ENCODE measurements around the gene GUK1. TPM values are rescaled to one million over a fixed set of nuclear protein-coding genes. Genes with fewer than 3 reads are reported as not detected.

Gene GUK1
- total and polyA plus RNA-seq, 2 experiments from 2014 or later, result 87.5 to 121 TPM

DNA sequence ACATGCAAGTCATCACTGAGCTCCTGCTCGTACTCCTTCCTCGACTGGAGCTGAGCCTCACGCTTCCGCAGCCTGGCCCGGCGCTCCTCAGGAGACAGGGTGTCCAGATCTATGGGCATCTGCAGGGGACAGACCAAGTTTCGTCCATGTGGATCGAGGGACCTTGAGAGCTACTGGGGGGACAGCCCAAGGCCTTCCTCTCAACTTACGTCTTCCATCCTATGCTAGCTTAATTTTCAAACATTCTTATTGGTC, 33.4 kb upstream of the GUK1 start:
- H3K27ac Mint-ChIP-seq, result no peak overlapping the region

More for the DNA sequence above, 33.4 kb upstream of the GUK1 start:
- H3K9me2 ChIP-seq (ENCODE audit: insufficient read depth), result no peaks in the 10 kb centered on the region
- peaks cover 10% of the 10 kb centered on the region; the same call in 1 of the 2 replicates for H3K27me3 ChIP-seq (ENCODE audit: insufficient read depth)
- Mint-ChIP-seq H3K36me3 (ENCODE audit: low read depth) (peaks cover 8% of the 10 kb centered on the region; the same call in 2 of the 3 replicates), H3K27me3 (ENCODE audit: insufficient read depth, low read depth, poor library complexity) (peaks cover 29% of the 10 kb centered on the region), H3K4me1 (peaks cover 16% of the 10 kb centered on the region), H3K9me3 (no peaks in the 10 kb centered on the region; the same call in 2 of the 3 replicates), H3K4me3 (no peak overlapping the region; the same call in 2 of the 3 replicates)
- H3K79me2 ChIP-seq (replicated peaks; ENCODE audit: insufficient read depth), result peaks cover 8% of the 10 kb centered on the region
- no peak for TF ChIP-seq CREB1 (CRISPR knock-in tag; IDR thresholded peaks at IDR 0.05; ENCODE audit: low read depth)
- TF ChIP-seq, protein P1, sequence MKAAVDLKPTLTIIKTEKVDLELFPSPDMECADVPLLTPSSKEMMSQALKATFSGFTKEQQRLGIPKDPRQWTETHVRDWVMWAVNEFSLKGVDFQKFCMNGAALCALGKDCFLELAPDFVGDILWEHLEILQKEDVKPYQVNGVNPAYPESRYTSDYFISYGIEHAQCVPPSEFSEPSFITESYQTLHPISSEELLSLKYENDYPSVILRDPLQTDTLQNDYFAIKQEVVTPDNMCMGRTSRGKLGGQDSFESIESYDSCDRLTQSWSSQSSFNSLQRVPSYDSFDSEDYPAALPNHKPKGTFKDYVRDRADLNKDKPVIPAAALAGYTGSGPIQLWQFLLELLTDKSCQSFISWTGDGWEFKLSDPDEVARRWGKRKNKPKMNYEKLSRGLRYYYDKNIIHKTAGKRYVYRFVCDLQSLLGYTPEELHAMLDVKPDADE (IDR thresholded peaks at IDR 0.05), result no peak
- no peak for TF ChIP-seq NANOG (IDR thresholded peaks at IDR 0.05; ENCODE audit: borderline replicate concordance)
- TF ChIP-seq EZH2phosphoT487 (IDR thresholded peaks at IDR 0.05; ENCODE audit: unreplicated experiment), result no peak
- no peak for TF ChIP-seq REST (IDR thresholded peaks at IDR 0.05; ENCODE audit: unreplicated experiment)
- no peak for TF ChIP-seq STAT1 (IDR thresholded peaks at IDR 0.05; ENCODE audit: unreplicated experiment)
- no peak for TF ChIP-seq EZH2 (IDR thresholded peaks at IDR 0.05; ENCODE audit: low read depth, unreplicated experiment)
- TF ChIP-seq, protein P2, sequence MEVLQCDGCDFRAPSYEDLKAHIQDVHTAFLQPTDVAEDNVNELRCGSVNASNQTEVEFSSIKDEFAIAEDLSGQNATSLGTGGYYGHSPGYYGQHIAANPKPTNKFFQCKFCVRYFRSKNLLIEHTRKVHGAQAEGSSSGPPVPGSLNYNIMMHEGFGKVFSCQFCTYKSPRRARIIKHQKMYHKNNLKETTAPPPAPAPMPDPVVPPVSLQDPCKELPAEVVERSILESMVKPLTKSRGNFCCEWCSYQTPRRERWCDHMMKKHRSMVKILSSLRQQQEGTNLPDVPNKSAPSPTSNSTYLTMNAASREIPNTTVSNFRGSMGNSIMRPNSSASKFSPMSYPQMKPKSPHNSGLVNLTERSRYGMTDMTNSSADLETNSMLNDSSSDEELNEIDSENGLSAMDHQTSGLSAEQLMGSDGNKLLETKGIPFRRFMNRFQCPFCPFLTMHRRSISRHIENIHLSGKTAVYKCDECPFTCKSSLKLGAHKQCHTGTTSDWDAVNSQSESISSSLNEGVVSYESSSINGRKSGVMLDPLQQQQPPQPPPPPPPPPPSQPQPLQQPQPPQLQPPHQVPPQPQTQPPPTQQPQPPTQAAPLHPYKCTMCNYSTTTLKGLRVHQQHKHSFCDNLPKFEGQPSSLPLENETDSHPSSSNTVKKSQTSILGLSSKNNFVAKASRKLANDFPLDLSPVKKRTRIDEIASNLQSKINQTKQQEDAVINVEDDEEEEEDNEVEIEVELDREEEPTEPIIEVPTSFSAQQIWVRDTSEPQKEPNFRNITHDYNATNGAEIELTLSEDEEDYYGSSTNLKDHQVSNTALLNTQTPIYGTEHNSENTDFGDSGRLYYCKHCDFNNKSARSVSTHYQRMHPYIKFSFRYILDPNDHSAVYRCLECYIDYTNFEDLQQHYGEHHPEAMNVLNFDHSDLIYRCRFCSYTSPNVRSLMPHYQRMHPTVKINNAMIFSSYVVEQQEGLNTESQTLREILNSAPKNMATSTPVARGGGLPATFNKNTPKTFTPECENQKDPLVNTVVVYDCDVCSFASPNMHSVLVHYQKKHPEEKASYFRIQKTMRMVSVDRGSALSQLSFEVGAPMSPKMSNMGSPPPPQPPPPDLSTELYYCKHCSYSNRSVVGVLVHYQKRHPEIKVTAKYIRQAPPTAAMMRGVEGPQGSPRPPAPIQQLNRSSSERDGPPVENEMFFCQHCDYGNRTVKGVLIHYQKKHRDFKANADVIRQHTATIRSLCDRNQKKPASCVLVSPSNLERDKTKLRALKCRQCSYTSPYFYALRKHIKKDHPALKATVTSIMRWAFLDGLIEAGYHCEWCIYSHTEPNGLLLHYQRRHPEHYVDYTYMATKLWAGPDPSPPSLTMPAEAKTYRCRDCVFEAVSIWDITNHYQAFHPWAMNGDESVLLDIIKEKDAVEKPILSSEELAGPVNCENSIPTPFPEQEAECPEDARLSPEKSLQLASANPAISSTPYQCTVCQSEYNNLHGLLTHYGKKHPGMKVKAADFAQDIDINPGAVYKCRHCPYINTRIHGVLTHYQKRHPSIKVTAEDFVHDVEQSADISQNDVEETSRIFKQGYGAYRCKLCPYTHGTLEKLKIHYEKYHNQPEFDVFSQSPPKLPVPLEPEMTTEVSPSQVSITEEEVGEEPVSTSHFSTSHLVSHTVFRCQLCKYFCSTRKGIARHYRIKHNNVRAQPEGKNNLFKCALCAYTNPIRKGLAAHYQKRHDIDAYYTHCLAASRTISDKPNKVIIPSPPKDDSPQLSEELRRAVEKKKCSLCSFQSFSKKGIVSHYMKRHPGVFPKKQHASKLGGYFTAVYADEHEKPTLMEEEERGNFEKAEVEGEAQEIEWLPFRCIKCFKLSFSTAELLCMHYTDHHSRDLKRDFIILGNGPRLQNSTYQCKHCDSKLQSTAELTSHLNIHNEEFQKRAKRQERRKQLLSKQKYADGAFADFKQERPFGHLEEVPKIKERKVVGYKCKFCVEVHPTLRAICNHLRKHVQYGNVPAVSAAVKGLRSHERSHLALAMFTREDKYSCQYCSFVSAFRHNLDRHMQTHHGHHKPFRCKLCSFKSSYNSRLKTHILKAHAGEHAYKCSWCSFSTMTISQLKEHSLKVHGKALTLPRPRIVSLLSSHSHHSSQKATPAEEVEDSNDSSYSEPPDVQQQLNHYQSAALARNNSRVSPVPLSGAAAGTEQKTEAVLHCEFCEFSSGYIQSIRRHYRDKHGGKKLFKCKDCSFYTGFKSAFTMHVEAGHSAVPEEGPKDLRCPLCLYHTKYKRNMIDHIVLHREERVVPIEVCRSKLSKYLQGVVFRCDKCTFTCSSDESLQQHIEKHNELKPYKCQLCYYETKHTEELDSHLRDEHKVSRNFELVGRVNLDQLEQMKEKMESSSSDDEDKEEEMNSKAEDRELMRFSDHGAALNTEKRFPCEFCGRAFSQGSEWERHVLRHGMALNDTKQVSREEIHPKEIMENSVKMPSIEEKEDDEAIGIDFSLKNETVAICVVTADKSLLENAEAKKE (CRISPR knock-in tag; IDR thresholded peaks at IDR 0.05), result no peak
- no peak for TF ChIP-seq POLR2AphosphoS5 (IDR thresholded peaks at IDR 0.05; ENCODE audit: low read depth)
- no peak for TF ChIP-seq ZNF114 (CRISPR knock-in tag; IDR thresholded peaks at IDR 0.05)
- TF ChIP-seq, protein P3, sequence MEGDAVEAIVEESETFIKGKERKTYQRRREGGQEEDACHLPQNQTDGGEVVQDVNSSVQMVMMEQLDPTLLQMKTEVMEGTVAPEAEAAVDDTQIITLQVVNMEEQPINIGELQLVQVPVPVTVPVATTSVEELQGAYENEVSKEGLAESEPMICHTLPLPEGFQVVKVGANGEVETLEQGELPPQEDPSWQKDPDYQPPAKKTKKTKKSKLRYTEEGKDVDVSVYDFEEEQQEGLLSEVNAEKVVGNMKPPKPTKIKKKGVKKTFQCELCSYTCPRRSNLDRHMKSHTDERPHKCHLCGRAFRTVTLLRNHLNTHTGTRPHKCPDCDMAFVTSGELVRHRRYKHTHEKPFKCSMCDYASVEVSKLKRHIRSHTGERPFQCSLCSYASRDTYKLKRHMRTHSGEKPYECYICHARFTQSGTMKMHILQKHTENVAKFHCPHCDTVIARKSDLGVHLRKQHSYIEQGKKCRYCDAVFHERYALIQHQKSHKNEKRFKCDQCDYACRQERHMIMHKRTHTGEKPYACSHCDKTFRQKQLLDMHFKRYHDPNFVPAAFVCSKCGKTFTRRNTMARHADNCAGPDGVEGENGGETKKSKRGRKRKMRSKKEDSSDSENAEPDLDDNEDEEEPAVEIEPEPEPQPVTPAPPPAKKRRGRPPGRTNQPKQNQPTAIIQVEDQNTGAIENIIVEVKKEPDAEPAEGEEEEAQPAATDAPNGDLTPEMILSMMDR (conservative IDR thresholded peaks at IDR 0.05; ENCODE audit: low read depth in 2 of 2), result no peak
- no peak for TF ChIP-seq ZNF331 (CRISPR knock-in tag; IDR thresholded peaks at IDR 0.05; ENCODE audit: low read depth)
- no peak for TF ChIP-seq JUNB (IDR thresholded peaks at IDR 0.05; ENCODE audit: unreplicated experiment)
- 0 out of 2 replicates have a peak, but pooled peaks cover 2% of the 10 kb centered on the region for H3F3A ChIP-seq (replicated peaks; ENCODE audit: low read depth)
- no peak overlapping the region for H3K4me2 ChIP-seq
- peaks cover 7% of the 10 kb centered on the region; the same call in 1 of the 2 replicates for H3K4me1 ChIP-seq (ENCODE audit: insufficient read depth)
- no peak for DNase-seq (ENCODE audit: low spot score)
- H4K20me1 ChIP-seq (replicated peaks; ENCODE audit: insufficient read depth), result no peaks in the 10 kb centered on the region; the same call in 1 of the 2 replicates
- no peak overlapping the region for H2AFZ ChIP-seq
- ATAC-seq, result no peak
- no peak overlapping the region for H3K4me3 ChIP-seq
- no peak overlapping the region for H3K27ac ChIP-seq (ENCODE audit: low read depth)
- H3K36me3 ChIP-seq (ENCODE audit: insufficient read depth), result no peaks in the 10 kb centered on the region

Measured in GM23338 (cell line).